ENCODE results near the gene SEMA3E. TPM values are rescaled to one million over a fixed set of nuclear protein-coding genes. Genes with fewer than 3 reads are reported as not detected.

SEMA3E gene
- total and polyA plus RNA-seq, 5 donors from 2014 or later: not detected

DNA sequence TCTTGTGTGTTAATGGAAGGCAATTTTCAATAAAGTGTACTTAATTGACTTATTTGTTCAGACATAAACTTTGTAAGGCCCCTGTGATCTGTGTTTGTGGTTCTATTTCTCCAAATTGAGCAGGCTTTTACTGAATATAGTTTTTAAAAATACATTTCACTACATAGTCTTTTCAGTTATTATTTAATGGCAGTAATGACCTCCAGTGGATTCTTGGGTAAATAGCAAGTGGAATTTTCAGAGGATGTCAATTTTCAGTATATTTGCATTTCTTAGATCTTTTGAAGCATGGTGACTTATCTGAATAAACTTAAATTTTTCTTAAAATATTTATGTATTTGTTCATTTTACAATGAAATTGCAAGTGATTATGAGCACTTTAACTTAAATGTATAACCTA, 283.2 kb downstream of the SEMA3E start:
- Histone ChIP-seq H3K4me3 (ENCODE audit: low read depth, low read length) (no peak overlapping the region), H3K27ac (ENCODE audit: insufficient read depth, low read length, poor library complexity, severe bottlenecking) (no peak overlapping the region), H3K36me3 (ENCODE audit: control insufficient read depth, insufficient read depth, low read length) (no peaks in the 10 kb centered on the region), H3K4me1 (ENCODE audit: control insufficient read depth, insufficient read depth, low read length, poor library complexity, severe bottlenecking) (no peaks in the 10 kb centered on the region), H3K9me3 (ENCODE audit: control insufficient read depth in 2 of 2, low read length in 2 of 2) (peaks cover 0 to 2% of the 10 kb centered on the region in 2 experiments), H3K27me3 (ENCODE audit: control insufficient read depth, insufficient read depth, low read length) (no peaks in the 10 kb centered on the region)
- H3K9me3 Mint-ChIP-seq: peaks cover 0 to 13% (median 3%) of the 10 kb centered on the region in 7 donors
- no peaks in the 10 kb centered on the region for H3K4me1 Mint-ChIP-seq
- no peaks in the 10 kb centered on the region for H3K27me3 Mint-ChIP-seq
- ATAC-seq (ENCODE audit: low read depth in 2 of 2) (no peak), DNase-seq (no peak)
- H3K27ac Mint-ChIP-seq: no peak overlapping the region
- H3K4me3 Mint-ChIP-seq: no peak overlapping the region
- H3K36me3 Mint-ChIP-seq: no peaks in the 10 kb centered on the region

DNA sequence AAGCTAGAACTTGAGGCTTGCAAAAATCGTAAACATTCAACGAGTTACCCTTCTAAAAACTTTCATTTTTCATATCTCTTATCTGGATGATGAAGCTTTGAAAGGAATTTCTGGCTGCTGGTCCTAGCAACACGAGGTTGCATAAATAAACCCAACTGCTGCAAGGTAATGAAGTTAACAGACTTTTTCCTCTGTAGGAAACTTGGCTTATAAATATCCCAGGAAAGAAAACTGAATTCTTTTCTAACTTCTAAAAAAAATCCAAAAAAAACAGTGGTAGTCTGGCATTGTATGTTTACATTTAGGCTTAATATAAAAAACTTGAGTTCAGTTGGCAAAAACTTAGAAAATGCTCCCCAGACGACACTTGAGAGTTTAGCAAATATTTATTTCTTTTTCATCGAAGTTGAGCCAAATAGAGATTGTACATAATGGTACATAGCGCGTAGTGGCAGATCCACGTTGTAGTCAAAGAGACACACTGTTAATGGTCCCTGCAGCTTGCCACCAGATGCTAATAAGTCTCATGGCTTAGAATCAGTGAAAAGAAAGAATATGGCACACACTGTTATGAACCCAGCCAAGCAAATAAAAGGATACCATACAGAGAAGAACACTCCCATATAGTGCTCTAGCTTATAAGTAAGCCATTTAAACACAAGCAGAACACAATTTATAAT, 285.9 kb downstream of the SEMA3E start:
- no peaks in the 10 kb centered on the region for H3K36me3 ChIP-seq (ENCODE audit: control insufficient read depth, insufficient read depth, low read length)
- no peaks in the 10 kb centered on the region for H3K4me1 ChIP-seq (ENCODE audit: control insufficient read depth, insufficient read depth, low read length, poor library complexity, severe bottlenecking)
- H3K27ac Mint-ChIP-seq: no peak overlapping the region
- H3K9me3 Mint-ChIP-seq: peaks cover 0 to 15% (median 4%) of the 10 kb centered on the region in 7 donors
- ATAC-seq (ENCODE audit: low read depth in 2 of 2) (no peak), DNase-seq (no peak)
- no peaks in the 10 kb centered on the region for H3K27me3 Mint-ChIP-seq
- no peaks in the 10 kb centered on the region for H3K9me3 ChIP-seq (ENCODE audit: control insufficient read depth in 2 of 2, low read length in 2 of 2)
- no peaks in the 10 kb centered on the region for H3K36me3 Mint-ChIP-seq
- no peaks in the 10 kb centered on the region for H3K27me3 ChIP-seq (ENCODE audit: control insufficient read depth, insufficient read depth, low read length)
- no peak overlapping the region for H3K27ac ChIP-seq (ENCODE audit: insufficient read depth, low read length, poor library complexity, severe bottlenecking)
- H3K4me1 Mint-ChIP-seq: no peaks in the 10 kb centered on the region
- no peak overlapping the region for H3K4me3 Mint-ChIP-seq
- H3K4me3 ChIP-seq (ENCODE audit: low read depth, low read length): no peak overlapping the region

DNA sequence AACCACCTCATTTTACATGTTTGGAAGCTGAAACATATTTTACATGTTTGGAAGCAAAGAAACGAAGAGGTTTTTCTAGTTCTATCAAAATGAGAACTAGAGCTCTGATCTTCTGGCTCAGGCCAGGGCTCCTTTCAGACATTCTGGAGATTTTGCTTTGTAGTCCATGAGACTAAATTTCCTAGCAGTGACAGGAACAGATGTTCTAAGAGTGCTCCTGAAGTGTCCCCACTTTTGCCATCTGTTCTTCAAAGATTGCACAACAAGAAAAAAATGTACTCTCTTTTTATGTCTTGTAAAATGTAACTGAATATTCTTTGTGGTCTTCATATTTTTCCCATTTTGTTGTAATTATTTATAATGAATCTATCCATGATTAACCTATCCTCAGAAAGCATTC, 289.8 kb downstream of the SEMA3E start:
- ATAC-seq (ENCODE audit: low read depth in 2 of 2): no peak
- H3K4me3 ChIP-seq (ENCODE audit: low read depth, low read length): no peak overlapping the region
- Mint-ChIP-seq H3K36me3 (no peaks in the 10 kb centered on the region), H3K27me3 (no peaks in the 10 kb centered on the region), H3K4me1 (no peaks in the 10 kb centered on the region), H3K9me3 (peaks cover 0 to 11% (median 4%) of the 10 kb centered on the region in 7 donors), H3K4me3 (no peak overlapping the region), H3K27ac (no peak overlapping the region)
- H3K27ac ChIP-seq (ENCODE audit: insufficient read depth, low read length, poor library complexity, severe bottlenecking): no peak overlapping the region
- H3K27me3 ChIP-seq (ENCODE audit: control insufficient read depth, insufficient read depth, low read length): no peaks in the 10 kb centered on the region
- H3K4me1 ChIP-seq (ENCODE audit: control insufficient read depth, insufficient read depth, low read length, poor library complexity, severe bottlenecking): no peaks in the 10 kb centered on the region
- H3K36me3 ChIP-seq (ENCODE audit: control insufficient read depth, insufficient read depth, low read length): no peaks in the 10 kb centered on the region
- DNase-seq: no peak
- peaks cover 0 to 2% of the 10 kb centered on the region in 2 experiments for H3K9me3 ChIP-seq (ENCODE audit: control insufficient read depth in 2 of 2, low read length in 2 of 2)

DNA sequence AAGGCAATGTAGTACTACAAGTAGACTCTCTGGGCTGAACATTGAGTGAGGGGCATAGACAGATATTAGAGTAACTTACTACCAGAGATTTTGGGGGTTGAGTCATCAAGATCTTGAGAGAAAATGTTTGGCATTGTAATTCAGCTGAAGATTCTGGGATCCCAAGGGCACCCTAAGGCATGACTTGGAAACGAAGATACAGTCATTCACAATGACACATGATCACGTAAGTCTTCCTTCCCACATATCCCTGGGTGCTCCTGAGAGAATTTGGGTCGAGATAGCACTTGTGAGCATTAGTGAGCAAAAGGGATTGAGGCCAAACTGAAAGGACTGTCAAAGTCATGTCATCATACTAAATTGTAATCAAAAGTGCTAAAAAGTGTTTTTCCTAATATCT, 293.8 kb downstream of the SEMA3E start:
- no peak overlapping the region for H3K4me3 Mint-ChIP-seq
- H3K9me3 Mint-ChIP-seq: peaks cover 0 to 23% (median 4%) of the 10 kb centered on the region in 7 donors
- no peaks in the 10 kb centered on the region for H3K27me3 ChIP-seq (ENCODE audit: control insufficient read depth, insufficient read depth, low read length)
- no peaks in the 10 kb centered on the region for H3K4me1 ChIP-seq (ENCODE audit: control insufficient read depth, insufficient read depth, low read length, poor library complexity, severe bottlenecking)
- no peak overlapping the region for H3K27ac ChIP-seq (ENCODE audit: insufficient read depth, low read length, poor library complexity, severe bottlenecking)
- H3K36me3 Mint-ChIP-seq: no peaks in the 10 kb centered on the region
- H3K4me3 ChIP-seq (ENCODE audit: low read depth, low read length): no peak overlapping the region
- no peak for DNase-seq
- no peaks in the 10 kb centered on the region for H3K27me3 Mint-ChIP-seq
- peaks cover 0 to 2% of the 10 kb centered on the region in 2 experiments for H3K9me3 ChIP-seq (ENCODE audit: control insufficient read depth in 2 of 2, low read length in 2 of 2)
- no peak for ATAC-seq (ENCODE audit: low read depth in 2 of 2)
- H3K4me1 Mint-ChIP-seq: no peaks in the 10 kb centered on the region
- no peaks in the 10 kb centered on the region for H3K36me3 ChIP-seq (ENCODE audit: control insufficient read depth, insufficient read depth, low read length)
- no peak overlapping the region for H3K27ac Mint-ChIP-seq

DNA sequence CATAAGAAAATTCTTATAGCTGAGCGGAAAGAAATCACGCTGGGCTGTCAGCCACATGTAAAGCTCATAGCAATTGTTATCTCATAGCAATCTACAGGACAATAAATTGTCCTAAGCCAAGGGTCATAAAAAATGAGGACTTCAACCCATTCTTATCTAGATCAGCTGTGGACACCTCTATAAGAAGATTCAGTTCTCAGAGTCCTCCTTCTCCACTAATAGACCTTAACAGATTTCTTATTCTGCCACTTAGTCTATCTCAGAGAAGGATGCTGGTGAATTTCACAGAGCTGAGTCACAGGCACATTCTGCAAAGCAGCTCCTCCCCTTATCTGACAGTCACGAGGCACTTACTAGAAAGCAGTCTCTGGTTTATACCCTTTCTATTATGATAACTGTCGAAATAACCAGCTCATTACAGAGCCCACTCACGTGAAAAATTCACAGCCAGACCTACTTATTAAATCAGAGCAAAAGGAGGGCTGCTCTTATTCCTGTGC, 300.9 kb downstream of the SEMA3E start:
- ATAC-seq (ENCODE audit: low read depth in 2 of 2): no peak
- Mint-ChIP-seq H3K27ac (no peak overlapping the region), H3K36me3 (no peaks in the 10 kb centered on the region)

DNA sequence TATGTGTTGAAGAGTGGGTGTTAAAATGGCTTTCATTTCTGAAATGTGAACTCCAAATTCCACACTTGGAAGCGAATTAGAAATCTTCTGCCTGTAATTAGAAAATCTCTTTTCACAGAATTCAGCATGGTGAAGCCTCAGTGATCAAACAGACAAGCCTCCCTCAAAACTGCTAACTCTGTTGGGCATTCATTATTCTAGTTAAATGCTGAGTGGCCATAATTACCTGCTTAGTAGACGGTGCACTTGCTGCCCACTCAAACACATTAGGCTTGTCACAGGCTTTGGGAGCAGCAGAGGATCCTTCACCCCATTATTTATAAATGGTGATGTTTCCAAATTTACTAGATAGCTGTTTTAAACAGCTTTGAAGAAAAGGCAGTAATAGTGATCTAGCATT, 309.0 kb downstream of the SEMA3E start:
- Mint-ChIP-seq H3K9me3 (peaks cover 0 to 21% (median 8%) of the 10 kb centered on the region in 7 donors), H3K36me3 (no peaks in the 10 kb centered on the region), H3K27me3 (no peaks in the 10 kb centered on the region), H3K4me3 (no peak overlapping the region), H3K27ac (no peak overlapping the region), H3K4me1 (no peaks in the 10 kb centered on the region)
- H3K4me1 ChIP-seq (ENCODE audit: control insufficient read depth, insufficient read depth, low read length, poor library complexity, severe bottlenecking): no peaks in the 10 kb centered on the region
- DNase-seq (no peak), ATAC-seq (ENCODE audit: low read depth in 2 of 2) (no peak)
- H3K27me3 ChIP-seq (ENCODE audit: control insufficient read depth, insufficient read depth, low read length): no peaks in the 10 kb centered on the region
- no peak overlapping the region for H3K27ac ChIP-seq (ENCODE audit: insufficient read depth, low read length, poor library complexity, severe bottlenecking)
- H3K36me3 ChIP-seq (ENCODE audit: control insufficient read depth, insufficient read depth, low read length): no peaks in the 10 kb centered on the region
- H3K9me3 ChIP-seq (ENCODE audit: control insufficient read depth in 2 of 2, low read length in 2 of 2): peaks cover 0 to 5% of the 10 kb centered on the region in 2 experiments
- H3K4me3 ChIP-seq (ENCODE audit: low read depth, low read length): no peak overlapping the region

More for the DNA sequence above, 300.9 kb downstream of the SEMA3E start:
- H3K27ac ChIP-seq (ENCODE audit: insufficient read depth, low read length, poor library complexity, severe bottlenecking): no peak overlapping the region
- DNase-seq: no peak
- H3K4me1 ChIP-seq (ENCODE audit: control insufficient read depth, insufficient read depth, low read length, poor library complexity, severe bottlenecking): no peaks in the 10 kb centered on the region
- no peaks in the 10 kb centered on the region for H3K36me3 ChIP-seq (ENCODE audit: control insufficient read depth, insufficient read depth, low read length)
- Mint-ChIP-seq H3K27me3 (no peaks in the 10 kb centered on the region), H3K4me3 (no peak overlapping the region), H3K4me1 (no peaks in the 10 kb centered on the region), H3K9me3 (peaks cover 0 to 28% (median 6%) of the 10 kb centered on the region in 7 donors)
- peaks cover 4 to 6% of the 10 kb centered on the region in 2 experiments for H3K9me3 ChIP-seq (ENCODE audit: control insufficient read depth in 2 of 2, low read length in 2 of 2)
- H3K27me3 ChIP-seq (ENCODE audit: control insufficient read depth, insufficient read depth, low read length): no peaks in the 10 kb centered on the region
- H3K4me3 ChIP-seq (ENCODE audit: low read depth, low read length): no peak overlapping the region

DNA sequence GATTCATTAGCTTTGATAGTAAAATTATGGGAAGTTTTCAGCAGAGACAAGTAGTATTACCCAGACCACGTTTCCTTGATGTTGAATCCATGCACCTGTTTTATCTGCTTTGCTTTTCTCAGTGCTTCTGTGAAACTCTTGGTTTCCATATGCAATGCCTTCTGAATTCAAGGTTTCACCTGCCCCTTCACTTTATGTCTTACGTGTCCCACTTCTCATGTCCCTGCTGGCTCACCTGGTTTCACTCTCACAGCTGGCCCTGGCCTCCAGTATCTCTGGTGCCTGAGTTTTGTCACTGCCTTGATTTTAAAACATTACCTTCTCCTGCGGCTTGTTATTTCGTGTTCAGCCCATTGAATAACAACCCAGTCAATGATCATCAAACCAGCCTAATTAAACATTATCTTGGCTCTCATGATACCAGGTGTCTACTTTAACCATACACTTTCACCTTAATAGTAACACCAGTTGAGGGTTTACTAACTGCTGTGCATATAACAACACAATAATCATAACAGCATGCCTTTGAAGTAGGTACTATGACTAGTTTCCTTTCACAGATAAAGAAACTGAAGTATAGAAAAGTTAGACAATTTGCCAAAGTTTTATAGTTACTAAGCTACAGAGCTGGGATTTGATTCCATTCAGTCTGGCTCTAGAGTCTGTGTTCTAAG, 310.5 kb downstream of the SEMA3E start:
- Mint-ChIP-seq H3K27ac (no peak overlapping the region), H3K36me3 (no peaks in the 10 kb centered on the region)

More for the DNA sequence above, 310.5 kb downstream of the SEMA3E start:
- ATAC-seq (ENCODE audit: low read depth in 2 of 2) (no peak), DNase-seq (no peak)
- peaks cover 0 to 5% of the 10 kb centered on the region in 2 experiments for H3K9me3 ChIP-seq (ENCODE audit: control insufficient read depth in 2 of 2, low read length in 2 of 2)
- no peaks in the 10 kb centered on the region for H3K36me3 ChIP-seq (ENCODE audit: control insufficient read depth, insufficient read depth, low read length)
- no peaks in the 10 kb centered on the region for H3K4me1 Mint-ChIP-seq
- H3K9me3 Mint-ChIP-seq: peaks cover 0 to 18% (median 9%) of the 10 kb centered on the region in 7 donors
- no peaks in the 10 kb centered on the region for H3K27me3 Mint-ChIP-seq
- H3K4me1 ChIP-seq (ENCODE audit: control insufficient read depth, insufficient read depth, low read length, poor library complexity, severe bottlenecking): no peaks in the 10 kb centered on the region
- no peaks in the 10 kb centered on the region for H3K27me3 ChIP-seq (ENCODE audit: control insufficient read depth, insufficient read depth, low read length)
- no peak overlapping the region for H3K4me3 ChIP-seq (ENCODE audit: low read depth, low read length)
- H3K27ac ChIP-seq (ENCODE audit: insufficient read depth, low read length, poor library complexity, severe bottlenecking): no peak overlapping the region
- H3K4me3 Mint-ChIP-seq: no peak overlapping the region
